Esophagus squamous epithelium (tissue), 4 donors: Measurements from ENCODE around the gene ABCA8.
"Not testable (repeated sequence)": the region's sequence is repeated elsewhere in the genome, so short reads cannot be mapped to it uniquely, and the experiment has no call there.

ENCODE experiments used
- CTCF ChIP-seq, 6 experiments: fragments of 450-650 bp in 4 of 6; fragments of 200-600 bp in 2 of 6; sonication (generic) in 2 of 6; IDR thresholded peaks; one replicate each; pipeline ENCODE4 v1.5.1; 2016 to 2019; ENCODE audit warnings: antibody characterized with exemption in 6 of 6, mild to moderate bottlenecking in 4 of 6, moderate library complexity in 4 of 6
- POLR2A ChIP-seq, 4 donors: fragments of 450-650 bp; IDR thresholded peaks; one replicate each; pipeline ENCODE4 v1.6.1; 2017; ENCODE audit warnings: antibody characterized with exemption in 4 of 4, mild to moderate bottlenecking in 4 of 4, moderate library complexity in 3 of 4

GRCh38 chr17:68824185-68824584, 131.0 kb downstream of the ABCA8 start:
- not testable (repeated sequence) for TF ChIP-seq CTCF, POLR2A (IDR thresholded peaks at IDR 0.05)
